UCSD-AML1 (cell line): ENCODE data around the gene PATJ.
"Not testable (repeated sequence)": the region's sequence is repeated elsewhere in the genome, so short reads cannot be mapped to it uniquely, and the experiment has no call there.

Experiments used
- DNase-seq: peaks from one replicate; lab custom pipeline; 2025; ENCODE audit not compliant: unreplicated experiment; lab: John Stamatoyannopoulos, UW

Gene PATJ, protein sequence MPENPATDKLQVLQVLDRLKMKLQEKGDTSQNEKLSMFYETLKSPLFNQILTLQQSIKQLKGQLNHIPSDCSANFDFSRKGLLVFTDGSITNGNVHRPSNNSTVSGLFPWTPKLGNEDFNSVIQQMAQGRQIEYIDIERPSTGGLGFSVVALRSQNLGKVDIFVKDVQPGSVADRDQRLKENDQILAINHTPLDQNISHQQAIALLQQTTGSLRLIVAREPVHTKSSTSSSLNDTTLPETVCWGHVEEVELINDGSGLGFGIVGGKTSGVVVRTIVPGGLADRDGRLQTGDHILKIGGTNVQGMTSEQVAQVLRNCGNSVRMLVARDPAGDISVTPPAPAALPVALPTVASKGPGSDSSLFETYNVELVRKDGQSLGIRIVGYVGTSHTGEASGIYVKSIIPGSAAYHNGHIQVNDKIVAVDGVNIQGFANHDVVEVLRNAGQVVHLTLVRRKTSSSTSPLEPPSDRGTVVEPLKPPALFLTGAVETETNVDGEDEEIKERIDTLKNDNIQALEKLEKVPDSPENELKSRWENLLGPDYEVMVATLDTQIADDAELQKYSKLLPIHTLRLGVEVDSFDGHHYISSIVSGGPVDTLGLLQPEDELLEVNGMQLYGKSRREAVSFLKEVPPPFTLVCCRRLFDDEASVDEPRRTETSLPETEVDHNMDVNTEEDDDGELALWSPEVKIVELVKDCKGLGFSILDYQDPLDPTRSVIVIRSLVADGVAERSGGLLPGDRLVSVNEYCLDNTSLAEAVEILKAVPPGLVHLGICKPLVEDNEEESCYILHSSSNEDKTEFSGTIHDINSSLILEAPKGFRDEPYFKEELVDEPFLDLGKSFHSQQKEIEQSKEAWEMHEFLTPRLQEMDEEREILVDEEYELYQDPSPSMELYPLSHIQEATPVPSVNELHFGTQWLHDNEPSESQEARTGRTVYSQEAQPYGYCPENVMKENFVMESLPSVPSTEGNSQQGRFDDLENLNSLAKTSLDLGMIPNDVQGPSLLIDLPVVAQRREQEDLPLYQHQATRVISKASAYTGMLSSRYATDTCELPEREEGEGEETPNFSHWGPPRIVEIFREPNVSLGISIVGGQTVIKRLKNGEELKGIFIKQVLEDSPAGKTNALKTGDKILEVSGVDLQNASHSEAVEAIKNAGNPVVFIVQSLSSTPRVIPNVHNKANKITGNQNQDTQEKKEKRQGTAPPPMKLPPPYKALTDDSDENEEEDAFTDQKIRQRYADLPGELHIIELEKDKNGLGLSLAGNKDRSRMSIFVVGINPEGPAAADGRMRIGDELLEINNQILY (N-terminal part only)

DNA sequence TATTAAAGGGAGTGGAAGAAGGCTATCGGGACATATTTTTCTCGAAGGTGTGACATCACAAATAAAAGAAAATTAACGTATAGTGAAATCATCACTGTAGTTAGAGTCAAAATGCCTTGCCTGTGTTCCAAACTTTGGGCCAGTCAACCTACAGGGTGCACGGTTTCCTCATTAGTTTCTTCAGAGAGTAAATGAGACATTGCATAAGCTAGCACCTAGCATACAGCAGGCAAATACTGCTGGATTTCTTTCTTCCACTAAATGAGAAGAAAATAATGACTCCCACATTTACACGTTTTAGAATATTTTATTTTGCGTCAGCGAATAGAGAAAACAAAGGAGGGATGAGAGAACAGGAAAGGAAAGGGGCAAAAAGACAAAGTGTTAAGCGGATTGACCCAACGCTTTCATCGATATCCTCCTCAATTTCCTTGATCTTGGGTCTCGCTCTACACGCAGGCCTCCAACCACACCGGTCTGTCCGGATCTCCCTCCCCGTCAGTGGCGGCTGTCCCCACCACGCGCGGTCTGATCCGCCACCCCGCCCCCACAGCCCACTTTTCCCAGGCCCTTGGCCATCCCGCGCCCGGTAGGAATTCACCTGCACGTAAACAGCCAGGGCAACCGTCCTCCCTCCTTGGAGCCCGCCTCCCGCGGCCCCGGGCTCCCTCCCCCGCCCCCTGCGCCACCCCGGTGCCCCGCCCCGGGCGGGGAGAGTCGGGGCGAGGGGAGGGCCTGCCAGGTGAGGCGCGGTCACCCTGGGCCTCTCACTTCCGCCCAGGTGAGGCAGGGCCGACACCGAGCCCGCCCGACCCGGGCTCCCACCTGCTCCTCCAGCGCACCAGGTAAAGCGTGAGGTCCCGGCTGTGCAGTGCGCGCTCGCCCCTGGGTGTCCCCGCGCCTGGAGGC, at the start of gene PATJ:
TSS of gene PATJ (plus strand) at position 770 of the 909 bp plus-strand sequence. CDS start 20,413 bp downstream, outside the sequence.
- no peak for DNase-seq

DNA sequence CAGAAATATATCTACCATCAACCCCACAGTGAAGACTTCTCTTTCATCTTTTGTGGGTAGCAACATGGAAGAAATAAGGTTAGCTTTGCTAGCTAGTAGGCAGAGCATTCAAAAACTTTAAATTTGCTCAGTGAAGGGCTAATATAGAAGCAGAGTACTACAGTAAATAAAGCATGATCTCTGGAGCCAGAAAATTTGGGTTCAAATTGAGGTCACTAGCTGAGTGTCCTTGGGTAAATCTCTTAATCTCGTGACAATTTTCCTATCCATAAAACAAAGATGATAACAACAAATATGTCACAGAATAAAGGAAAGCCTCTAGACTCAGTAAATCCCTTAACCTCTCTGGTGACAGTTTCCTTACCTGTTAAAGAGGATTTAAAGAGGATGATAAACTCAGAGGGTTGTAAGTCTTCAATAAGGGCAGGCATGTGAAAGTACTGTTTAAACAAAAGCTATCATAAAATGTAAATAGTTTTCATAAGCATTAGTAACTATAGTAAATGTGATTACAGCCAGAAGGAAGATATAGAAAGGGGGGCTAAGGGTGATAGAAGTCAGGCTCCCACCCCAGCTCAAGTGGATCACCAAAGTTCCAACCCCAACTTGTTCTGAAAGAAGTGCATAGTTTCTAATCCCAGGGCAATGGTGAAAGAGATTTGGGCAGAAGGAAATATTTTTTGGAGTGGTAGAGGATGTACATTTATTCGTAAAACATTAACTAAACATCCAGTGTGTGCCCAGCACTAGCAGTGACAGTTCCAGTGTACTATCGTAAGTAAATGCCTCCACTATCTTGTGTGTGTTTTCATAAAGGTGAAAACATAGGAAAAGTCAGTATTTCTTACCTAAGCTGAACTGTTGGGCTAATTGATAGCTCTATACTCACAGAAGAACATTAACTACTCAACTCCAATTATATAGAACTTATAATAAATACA, 42.1 kb upstream of the PATJ start:
- DNase-seq = no peak

DNA sequence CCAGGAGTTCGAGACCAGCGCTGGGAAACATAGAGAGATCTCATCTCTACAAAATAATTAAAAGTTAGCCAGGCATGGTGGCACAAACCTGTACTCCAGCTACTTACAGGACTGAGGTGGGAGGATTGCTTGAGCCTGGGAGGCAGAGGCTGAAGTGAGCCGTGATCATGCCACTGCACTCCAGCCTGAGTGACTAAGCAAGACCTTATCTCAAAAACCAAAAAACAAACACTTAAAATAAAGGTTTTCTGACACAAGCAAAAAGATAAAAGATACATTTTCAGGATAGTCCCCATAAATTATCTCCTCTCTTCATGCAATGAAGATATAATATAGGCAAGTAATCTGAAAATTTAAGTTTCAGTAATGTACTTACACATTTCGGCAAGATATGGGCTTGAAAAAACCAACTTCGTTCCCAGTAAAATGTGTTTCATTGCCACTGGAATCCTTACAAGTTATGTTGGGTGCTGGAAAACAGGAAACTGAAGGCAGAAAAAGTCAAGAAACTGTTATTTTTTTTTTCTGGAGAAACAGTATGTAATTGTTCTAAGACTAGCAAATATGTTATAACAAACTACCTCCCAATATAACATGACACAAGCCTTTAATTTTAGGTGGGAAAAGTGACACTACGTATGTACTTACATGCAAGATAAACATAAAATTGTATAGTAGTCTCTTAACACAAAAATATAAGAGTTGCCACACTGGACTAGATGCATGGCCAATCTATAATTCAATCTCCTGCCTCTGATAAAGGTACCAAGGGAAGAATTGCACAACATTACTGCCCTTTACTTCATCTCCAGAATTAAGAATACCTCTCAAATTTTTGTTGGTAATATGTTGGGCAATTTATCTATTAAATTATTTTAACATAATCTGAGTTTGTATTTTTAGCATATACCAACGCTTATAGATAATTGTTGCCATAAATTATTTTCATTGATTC, 33.0 kb upstream of the PATJ start:
- DNase-seq = no peak

DNA sequence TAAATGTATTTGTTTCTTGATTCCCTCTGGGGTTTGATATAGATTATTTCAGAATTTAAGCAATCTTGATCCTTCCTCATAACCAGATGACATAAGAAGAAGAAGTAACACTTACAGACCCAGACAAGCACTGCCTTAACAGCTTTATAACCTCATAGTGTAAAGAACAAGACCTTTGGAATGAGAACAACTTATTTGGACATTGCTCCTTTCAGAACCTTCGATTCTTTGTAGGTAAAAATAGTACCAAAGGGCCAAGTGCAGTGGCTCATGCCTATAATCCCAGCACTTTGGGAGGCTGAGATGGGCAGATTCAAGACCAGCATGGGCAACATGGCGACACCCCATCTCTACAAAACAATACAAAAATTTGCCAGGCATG, 32.4 kb upstream of the PATJ start:
- no peak for DNase-seq

DNA sequence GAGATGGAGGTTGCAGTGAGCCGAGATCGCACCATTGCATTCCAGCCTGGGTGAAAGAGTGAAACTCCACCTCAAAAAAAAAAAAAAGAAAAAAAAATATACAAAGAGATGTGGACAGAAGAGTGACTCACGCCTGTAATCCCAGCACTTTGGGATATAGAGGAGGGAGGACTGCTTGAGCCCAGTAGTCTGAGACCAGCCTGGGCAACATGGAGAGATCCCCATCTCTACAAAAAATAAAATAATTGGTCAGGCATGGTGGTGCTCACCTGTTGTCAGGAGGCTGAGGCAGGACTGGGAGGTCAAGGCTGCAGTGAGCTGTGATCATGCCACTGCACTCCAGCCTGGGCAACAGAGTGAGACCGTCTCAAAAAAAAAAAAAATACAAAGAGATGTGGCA, 31.0 kb upstream of the PATJ start:
- DNase-seq = not testable (repeated sequence)

DNA sequence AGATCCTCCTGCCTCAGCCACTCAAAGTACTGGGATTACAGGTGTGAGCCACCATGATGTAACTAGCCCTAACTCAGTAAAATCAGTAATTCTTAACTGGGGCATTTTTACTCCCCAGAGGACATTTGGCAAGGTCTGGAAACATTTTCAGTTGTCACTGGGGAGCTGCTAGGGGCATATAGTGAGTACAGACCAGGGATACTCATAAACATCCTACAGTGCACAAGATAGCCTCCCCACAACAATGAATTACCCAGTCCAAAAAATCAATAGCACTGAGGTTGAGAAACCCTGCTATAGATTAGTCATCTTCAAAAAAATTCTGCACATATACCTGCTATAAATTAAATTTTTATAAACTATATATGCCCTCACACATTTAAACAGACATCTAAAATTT, 30.3 kb upstream of the PATJ start:
- DNase-seq = no peak

DNA sequence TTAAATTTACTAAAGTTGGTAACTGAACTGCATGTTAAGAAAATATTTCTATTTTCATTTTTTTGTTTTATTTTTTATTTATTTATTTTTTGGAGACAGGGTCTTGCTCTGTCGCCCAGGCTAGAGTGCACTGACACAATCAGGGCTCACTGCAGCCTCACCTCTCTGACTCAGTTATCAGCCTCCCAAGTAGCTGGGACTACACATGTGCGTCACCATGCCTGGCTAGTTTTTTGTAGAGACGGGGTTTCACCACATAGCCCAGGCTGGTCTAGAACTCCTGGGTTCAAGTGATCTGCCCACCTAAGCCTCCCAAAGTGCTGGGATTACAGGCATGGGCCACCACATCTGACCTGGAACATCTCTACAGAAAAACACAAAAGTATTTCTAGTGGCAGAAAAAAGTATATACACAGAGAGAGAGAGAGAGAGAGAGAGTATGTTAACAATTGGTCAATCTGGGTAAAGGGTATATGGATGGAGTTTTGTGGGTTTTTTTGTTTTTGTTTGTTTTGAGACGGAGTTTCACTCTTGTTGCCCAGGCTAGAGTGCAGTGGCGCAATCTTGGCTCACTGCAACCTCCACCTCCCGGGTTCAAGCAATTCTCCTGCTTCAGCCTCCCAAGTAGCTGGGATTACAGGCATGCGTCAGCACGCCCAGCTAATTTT, 23.1 kb upstream of the PATJ start:
- not testable (repeated sequence) for DNase-seq

DNA sequence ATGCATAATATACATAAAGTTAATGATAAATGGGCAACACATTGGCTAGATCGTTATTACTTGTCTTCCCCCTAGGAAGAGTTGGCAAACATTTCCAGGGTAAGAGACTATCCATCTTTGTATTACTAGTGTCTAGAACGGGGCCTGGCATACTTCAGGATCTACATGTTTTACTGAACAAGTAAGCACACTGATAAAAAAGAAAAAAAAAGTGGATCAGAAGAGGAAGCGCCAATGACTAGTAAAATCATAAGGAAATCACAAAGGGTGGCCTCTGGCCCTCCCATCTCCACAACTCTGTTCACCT, 17.8 kb upstream of the PATJ start:
- DNase-seq = no peak

DNA sequence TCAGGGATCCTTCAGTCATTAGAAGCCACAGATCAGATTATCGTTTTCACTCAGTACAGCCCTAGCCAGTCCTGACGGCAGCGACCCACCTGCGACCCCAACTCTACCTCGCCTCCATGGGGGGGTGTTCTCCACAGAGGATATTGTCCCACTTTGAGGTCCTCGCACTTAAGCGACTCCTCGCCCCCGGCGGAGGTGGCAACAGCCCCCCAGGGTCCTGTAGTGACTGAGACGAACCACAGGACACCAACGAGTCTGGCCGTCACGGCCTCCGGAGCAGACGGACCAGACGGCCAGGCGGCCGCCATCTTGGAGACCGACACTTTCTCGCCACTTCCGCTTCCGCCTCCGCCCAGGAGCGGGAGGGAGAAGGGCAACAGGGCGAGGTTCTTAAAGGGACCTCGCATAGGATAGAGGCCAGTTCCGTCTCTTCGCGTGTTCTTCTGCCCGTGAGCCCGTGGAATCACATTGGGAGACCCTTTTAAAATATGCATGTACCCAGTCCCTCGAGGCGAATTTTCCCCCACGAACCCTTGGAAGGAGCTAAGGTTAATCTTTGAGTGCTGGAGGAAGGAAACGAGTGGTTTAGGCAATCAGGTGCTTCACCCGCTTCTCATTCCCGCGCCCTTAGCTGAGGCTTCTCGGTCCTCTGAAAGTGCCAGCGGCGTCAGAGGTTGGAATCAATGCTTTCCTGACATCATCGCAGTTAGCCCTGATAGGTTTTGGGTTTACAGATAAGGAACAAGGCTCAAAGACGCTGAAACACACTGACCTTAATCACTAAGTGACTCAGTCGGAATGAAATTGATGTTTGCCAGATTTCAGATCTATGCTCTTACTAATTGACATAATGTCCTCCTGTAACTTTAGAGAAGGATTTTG, 17.2 kb upstream of the PATJ start, which contains the start of gene TM2D1:
TSS of gene TM2D1 (minus strand) at position 329 of the 882 bp plus-strand sequence. CDS start at position 308, 21 bp downstream.
- peak; percentile 90 for DNase-seq

DNA sequence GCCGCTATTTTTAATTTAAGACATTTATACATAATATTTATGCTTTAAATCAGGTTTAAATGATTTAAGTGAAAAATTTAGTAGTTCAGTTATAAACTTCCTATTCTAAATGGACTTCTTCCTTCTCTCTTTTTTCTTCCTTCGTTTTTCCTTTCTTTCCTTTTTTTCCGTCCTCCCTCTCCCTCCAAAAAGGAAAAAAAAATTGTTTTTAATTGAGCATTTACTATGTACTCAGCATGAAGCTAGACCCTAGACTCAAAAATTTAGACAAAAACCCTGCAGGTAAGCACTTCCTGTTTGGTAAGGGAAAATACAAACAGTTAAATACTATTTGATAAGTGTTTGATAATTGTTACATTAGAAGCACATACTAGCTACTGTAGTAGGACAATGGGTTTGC, 14.7 kb upstream of the PATJ start:
- no peak for DNase-seq

DNA sequence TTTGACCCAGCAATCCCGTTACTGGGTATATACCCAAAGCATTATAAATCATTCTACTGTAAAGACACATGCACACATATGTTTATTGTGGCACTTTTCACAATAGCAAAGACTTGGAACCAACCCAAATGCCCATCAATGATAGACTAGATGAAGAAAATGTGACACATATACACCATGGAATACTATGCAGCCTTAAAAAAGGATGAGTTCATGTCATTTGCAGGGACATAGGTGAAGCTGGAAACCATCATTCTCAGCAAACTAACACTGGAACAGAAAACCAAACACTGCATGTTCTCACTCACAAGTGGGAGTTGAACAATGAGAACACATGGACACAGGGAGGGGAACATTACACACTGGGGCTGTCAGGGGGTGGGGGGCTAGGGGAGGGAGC, 11.6 kb upstream of the PATJ start:
- not testable (repeated sequence) for DNase-seq

DNA sequence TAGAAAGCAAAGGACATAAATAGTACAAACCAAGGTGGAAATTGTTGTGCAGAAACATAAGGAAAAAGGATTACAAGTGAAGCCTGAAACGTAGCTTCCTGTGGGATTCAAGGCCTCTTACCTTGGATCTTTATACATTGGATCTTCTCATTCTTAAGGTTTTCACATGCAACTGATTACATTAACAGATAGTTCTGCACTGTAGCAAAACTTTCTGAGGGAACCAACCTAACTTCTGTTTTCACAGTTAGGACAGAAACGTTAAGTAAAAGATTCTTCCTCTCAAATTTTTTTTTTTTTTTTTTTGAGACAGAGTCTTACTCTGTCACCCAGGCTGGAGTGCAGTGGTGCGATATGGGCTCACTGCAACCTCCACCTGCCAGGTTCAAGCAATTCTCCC, 9.6 kb upstream of the PATJ start:
- DNase-seq = no peak

DNA sequence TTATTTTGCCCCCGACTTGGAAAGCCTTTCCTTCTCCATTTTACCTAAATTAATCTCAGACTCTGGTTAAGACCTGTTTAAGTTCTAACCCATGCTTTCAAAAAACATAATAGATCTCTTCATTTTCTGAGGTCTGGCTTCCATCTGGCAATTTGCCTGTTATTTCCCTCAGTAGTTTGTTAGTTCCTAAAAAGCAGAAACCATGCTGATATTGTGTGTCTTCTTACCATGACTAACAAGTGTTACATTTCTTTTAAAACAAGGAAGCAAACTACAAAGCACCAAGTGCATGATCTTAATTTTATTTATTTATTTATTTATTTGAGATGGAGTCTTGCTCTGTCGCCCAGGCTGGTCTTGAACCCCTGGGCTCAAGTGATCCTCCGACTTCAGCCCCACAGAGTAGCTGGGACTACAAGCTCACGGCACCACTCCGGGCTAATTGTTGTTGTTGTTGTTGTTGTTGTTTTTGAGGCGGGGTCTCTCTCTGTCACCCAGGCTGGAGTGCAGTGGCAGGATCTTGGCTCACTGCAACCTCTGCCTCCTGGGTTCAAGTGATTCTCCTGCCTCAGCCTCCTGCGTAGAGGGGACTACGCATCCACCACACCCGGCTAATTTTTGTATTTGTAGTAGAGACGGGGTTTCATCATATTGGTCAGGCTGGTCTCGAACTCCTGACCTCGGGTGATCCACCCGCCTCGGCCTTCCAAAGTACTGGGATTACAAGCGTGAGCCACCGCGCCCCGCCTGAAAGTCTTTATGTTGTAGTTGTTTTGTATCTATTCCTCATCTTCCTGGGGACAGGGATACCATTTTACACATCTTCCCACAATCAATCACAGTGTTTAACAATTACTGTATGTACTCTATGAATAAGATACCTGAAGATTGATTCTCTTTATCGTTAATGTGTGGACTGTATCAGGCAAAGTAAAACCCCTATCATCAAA, 1.3 kb upstream of the PATJ start:
- no peak for DNase-seq

DNA sequence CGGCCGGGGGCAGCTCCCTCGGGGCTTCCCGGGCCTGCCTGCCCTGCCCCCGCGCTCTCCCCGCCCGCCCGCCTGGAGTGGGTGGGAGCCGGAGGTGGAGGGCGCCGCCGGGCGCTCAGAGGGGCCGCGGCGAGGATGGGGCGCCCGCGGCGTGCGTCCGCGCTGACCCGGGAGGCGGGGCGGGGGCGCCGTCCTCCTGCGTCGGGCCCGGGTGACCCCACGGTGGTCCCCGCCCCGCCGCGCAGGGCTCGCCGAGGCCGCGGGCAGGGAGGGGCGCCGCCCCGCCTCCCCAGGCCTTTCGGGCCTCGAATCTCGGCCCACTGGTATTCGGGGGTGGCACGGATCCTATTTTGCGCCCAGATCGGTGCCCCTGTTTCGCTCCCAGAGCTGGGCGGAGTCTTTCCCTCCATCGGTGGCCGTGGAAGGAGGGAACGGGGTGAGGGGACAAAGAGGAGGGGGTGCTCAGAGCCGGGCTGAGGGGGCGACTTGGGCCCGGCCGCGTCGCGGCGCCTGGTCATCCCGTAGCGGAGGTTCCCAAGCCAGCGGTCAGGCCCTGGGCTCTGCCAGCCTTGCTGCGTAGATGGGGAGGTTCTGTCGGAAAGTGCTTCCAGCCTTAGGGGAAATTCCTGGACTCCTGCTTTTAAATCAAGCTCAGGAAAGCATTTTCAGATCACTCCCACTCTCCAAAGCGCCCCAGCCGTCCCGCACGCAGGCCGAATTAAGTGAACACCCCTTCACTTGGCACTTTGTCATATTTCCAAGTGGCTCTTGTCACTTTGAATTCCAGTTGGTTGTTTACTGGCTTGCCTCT, 545 bp downstream of the PATJ start:
- DNase-seq = no peak

DNA sequence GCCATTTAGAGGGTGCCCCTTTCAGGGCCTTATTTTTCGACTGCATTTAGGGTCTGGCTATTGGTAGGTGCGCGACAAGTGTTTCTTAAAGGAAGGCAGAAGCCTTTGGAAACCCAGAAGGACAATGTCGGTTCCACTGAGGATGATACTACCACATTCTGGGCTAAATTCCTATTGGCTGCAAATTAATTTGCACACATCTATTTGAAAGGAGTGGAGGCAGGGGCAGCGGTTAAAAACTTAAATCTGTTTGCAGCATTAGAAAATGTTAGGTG, 1.1 kb downstream of the PATJ start:
- no peak for DNase-seq
